Neural progenitor cell (in vitro differentiated cells): ENCODE data around the gene ATXN10.

Experiments used
- EZH2 ChIP-seq: fragments of 200-600 bp; sonication (generic); IDR thresholded peaks from 2 replicates; pipeline ENCODE4 v1.6.1; 2017; ENCODE audit warnings: antibody characterized with exemption, mild to moderate bottlenecking, moderate library complexity
- TF ChIP-seq, protein P1 (sequence below): fragments of 200-600 bp; sonication (generic); IDR thresholded peaks from 2 replicates; pipeline ENCODE4 v1.5.1; 2017; ENCODE audit warnings: antibody characterized with exemption, mild to moderate bottlenecking

GRCh38 chr22:45676024-45676423, 4.4 kb downstream of the ATXN10 start:
- no peak for TF ChIP-seq EZH2
- TF ChIP-seq, protein P1, sequence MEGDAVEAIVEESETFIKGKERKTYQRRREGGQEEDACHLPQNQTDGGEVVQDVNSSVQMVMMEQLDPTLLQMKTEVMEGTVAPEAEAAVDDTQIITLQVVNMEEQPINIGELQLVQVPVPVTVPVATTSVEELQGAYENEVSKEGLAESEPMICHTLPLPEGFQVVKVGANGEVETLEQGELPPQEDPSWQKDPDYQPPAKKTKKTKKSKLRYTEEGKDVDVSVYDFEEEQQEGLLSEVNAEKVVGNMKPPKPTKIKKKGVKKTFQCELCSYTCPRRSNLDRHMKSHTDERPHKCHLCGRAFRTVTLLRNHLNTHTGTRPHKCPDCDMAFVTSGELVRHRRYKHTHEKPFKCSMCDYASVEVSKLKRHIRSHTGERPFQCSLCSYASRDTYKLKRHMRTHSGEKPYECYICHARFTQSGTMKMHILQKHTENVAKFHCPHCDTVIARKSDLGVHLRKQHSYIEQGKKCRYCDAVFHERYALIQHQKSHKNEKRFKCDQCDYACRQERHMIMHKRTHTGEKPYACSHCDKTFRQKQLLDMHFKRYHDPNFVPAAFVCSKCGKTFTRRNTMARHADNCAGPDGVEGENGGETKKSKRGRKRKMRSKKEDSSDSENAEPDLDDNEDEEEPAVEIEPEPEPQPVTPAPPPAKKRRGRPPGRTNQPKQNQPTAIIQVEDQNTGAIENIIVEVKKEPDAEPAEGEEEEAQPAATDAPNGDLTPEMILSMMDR = no peak
